CD4-positive, alpha-beta T cell (primary cell): ENCODE measurements around the gene FRMPD3. TPM values are rescaled to one million over a fixed set of nuclear protein-coding genes. Genes with fewer than 3 reads are reported as not detected.

ENCODE experiments used
- ATAC-seq: fragments of 200-7000 bp; cut with Tn5 transposase; one replicate; pipeline ENCODE4 v1.10.0; 2022; ENCODE audit warnings: mild to moderate bottlenecking; ENCODE audit not compliant: poor library complexity
- CTCF ChIA-PET: fragments of 350-600 bp; sonication (Branson Sonifier 250); formaldehyde crosslinking; loops from one replicate; lab custom pipeline; 2021; ENCODE audit warnings: antibody characterized with exemption, inconsistent platforms; lab: Charles Lee
- POLR2A ChIA-PET: fragments of 350-600 bp; sonication (Branson Sonifier 250); formaldehyde crosslinking; loops from one replicate; lab custom pipeline; 2021; ENCODE audit warnings: antibody characterized with exemption, inconsistent platforms; lab: Charles Lee
- DNase-seq, 14 experiments: peaks; one replicate each; pipeline ENCODE4 v3.0.0-alpha.2; 2013 to 2020; ENCODE audit warnings: mixed read lengths in 2 of 14
- H3K27ac ChIP-seq, 2 donors: one replicate each; pipeline versions ENCODE4 v1.5.1 to v1.7.0; 2013; ENCODE audit warnings: low read length in 2 of 2, low read depth in 1 of 2, mild to moderate bottlenecking in 1 of 2
- H3K27me3 ChIP-seq, 2 experiments: 1 replicate in 1 of 2; 2 replicates in 1 of 2; pipeline versions ENCODE4 v1.6.1 to v1.7.0; 2013; ENCODE audit warnings: low read length in 2 of 2, control low read depth in 1 of 2, mild to moderate bottlenecking in 1 of 2, moderate library complexity in 1 of 2; ENCODE audit not compliant: insufficient read depth in 2 of 2, control insufficient read depth in 1 of 2
- H3K36me3 ChIP-seq: one replicate; pipeline ENCODE4 v1.6.1; 2013; ENCODE audit warnings: low read length, control low read depth; ENCODE audit not compliant: insufficient read depth
- H3K4me1 ChIP-seq: one replicate; pipeline ENCODE4 v1.6.1; 2013; ENCODE audit warnings: low read length, control low read depth; ENCODE audit not compliant: insufficient read depth
- H3K4me3 ChIP-seq: one replicate; pipeline ENCODE4 v1.5.1; 2013; ENCODE audit warnings: mild to moderate bottlenecking, low read length, moderate library complexity
- H3K9me3 ChIP-seq, 2 experiments: 1 replicate in 1 of 2; 2 replicates in 1 of 2; pipeline versions ENCODE4 v1.6.1 to v1.7.0; 2013; ENCODE audit warnings: low read length in 2 of 2, mild to moderate bottlenecking in 2 of 2, control low read depth in 1 of 2, moderate library complexity in 1 of 2; ENCODE audit not compliant: control insufficient read depth in 1 of 2, insufficient read depth in 1 of 2
- H3K27ac Mint-ChIP-seq: one replicate; pipeline ENCODE4 v1.8.0; 2020; ENCODE audit warnings: mixed read lengths
- H3K27me3 Mint-ChIP-seq: one replicate; pipeline ENCODE4 v1.8.0; 2021; ENCODE audit warnings: mixed read lengths
- H3K36me3 Mint-ChIP-seq: one replicate; pipeline ENCODE4 v1.8.0; 2021; ENCODE audit warnings: low read depth, mixed read lengths
- H3K4me1 Mint-ChIP-seq: one replicate; pipeline ENCODE4 v1.8.0; 2021; ENCODE audit warnings: low read depth, mixed read lengths
- H3K4me3 Mint-ChIP-seq: one replicate; pipeline ENCODE4 v1.8.0; 2020; ENCODE audit warnings: mild to moderate bottlenecking, mixed read lengths
- H3K9me3 Mint-ChIP-seq: one replicate; pipeline ENCODE4 v1.8.0; 2020; ENCODE audit warnings: mixed read lengths
- CTCF ChIP-seq: fragments of 200-600 bp; IDR thresholded peaks from one replicate; pipeline ENCODE4 v1.8.0; 2022; ENCODE audit warnings: antibody characterized with exemption, mild to moderate bottlenecking
- intact Hi-C, 2 experiments: fragments of 100-400 bp; cut with DNase I in 1 of 2; cut with micrococcal nuclease in 1 of 2; formaldehyde crosslinking; loops; one replicate each; pipeline versions ENCODE4 v1.15.1 to v1.9.0; 2023 to 2025; cut with DNase I, micrococcal nuclease
- polyA plus RNA-seq, 2 donors: library from polyadenylated mRNA; unstranded; fragments of 120-200 nt; gene quantifications; one replicate each; pipeline ENCODE4 v1.2.1, GENCODE V29; 2013
- total RNA-seq, 174 experiments: library from RNA in 2 of 174; stranded (reverse) in 2 of 174; gene quantifications; one replicate each; pipeline ENCODE4 v1.2.3 and lab custom pipeline; 2021 to 2026

FRMPD3 gene
- under 1 TPM in 1 of 2 experiments, not detected in 1; 0.06 TPM for total RNA-seq
- polyA plus RNA-seq (2013, experiment 1 of 2) = 0.37 TPM
- 0.23 TPM for polyA plus RNA-seq (2013, experiment 2 of 2)
- total RNA-seq (lab: John Stamatoyannopoulos, UW) = 0 to 2.3 (median 0.13) reads per million in 172 experiments

DNA sequence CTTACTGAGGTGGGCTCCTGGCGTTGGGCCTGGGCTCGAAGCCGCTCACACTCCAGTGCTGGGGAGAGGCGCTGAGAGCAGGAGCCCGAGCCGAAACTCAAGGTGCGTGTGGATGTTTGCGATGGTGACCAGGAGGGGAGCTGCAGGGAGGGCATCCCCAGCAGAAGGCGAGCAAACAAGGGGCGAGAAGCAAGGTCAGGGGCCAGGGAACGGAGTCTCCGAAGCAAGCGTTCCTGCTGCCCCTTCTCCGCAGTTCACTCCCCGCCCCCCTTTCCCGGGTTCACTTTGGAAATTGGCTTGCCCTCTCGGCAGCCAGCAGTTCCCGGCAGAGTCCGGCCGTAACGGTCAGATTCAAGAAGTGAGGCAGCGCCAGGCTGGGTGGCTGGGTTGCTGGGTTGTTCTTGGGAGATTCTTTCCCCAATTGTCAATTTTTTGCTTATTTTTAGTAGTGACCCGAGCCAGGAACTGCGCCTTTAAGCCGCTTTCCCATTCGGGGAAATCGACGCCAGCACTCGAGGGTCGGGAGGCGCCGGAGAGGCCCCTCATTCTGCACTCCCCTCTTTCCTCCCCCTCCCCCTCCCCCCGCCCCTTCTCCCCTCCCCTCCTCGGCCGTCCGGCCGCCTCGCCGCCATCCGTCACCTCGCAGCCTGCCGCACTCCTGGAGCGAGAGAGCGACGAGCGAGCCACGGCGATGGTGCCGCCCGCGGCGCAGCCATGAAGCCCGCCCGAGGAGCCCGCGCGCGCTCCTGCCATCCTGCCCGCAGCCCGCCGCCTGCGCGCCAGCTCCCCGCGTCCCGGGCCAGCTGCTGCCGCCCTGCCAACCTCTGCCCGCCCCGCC, at the start of gene FRMPD3:
FRMPD3 (plus strand) TSS at position 655 of the 838 bp plus-strand sequence. CDS start 76,937 bp downstream, outside the sequence.
- Mint-ChIP-seq H3K36me3 (no peaks in the 10 kb centered on the region), H3K9me3 (no peaks in the 10 kb centered on the region), H3K27ac (no peak within 1 kb of the TSS), H3K27me3 (peaks cover 65% of the 10 kb centered on the region), H3K4me1 (peaks cover 11% of the 10 kb centered on the region), H3K4me3 (peak within 1 kb of the TSS; percentile 70)
- H3K4me3 ChIP-seq = peak within 1 kb of the TSS; percentile 30
- no peak for TF ChIP-seq CTCF
- ChIA-PET CTCF (no interaction called here), POLR2A (no interaction called here)
- H3K27ac ChIP-seq = no peak within 1 kb of the TSS
- intact Hi-C loops = no loop called here
- peak in 2 of 14 experiments; percentile 13 to 17 for DNase-seq
- H3K9me3 ChIP-seq = no peaks in the 10 kb centered on the region
- peaks cover 10 to 27% of the 10 kb centered on the region in 2 experiments for H3K27me3 ChIP-seq
- H3K36me3 ChIP-seq = no peaks in the 10 kb centered on the region
- no peak for ATAC-seq
- peaks cover 17% of the 10 kb centered on the region for H3K4me1 ChIP-seq

DNA sequence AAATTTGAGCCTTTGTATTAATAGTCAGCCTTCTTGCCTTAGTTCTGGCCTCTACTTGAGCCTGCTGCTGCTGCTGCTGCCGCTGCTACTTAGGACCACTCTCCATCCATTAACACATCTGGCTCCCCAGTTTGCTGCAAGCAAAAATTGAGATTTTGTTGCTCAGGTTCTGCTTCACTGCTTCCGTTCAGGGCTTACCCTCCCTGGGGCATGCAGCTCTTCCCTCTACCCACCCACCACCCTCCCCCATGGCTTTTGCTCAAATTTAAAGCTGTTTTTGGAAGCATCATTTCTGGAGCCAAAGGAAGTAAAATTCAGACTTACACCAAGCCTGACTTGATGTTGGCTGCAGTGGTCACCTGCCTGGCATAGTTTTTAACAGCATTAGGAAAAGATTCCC, 28.9 kb upstream of the FRMPD3 start:
- intact Hi-C loops = no loop called here
- H3K36me3 ChIP-seq = no peaks in the 10 kb centered on the region
- Mint-ChIP-seq H3K36me3 (no peaks in the 10 kb centered on the region), H3K27ac (no peak overlapping the region), H3K4me3 (no peak overlapping the region), H3K9me3 (no peaks in the 10 kb centered on the region), H3K27me3 (peaks cover 23% of the 10 kb centered on the region), H3K4me1 (no peaks in the 10 kb centered on the region)
- ChIA-PET POLR2A (no interaction called here), CTCF (no interaction called here)
- no peaks in the 10 kb centered on the region for H3K4me1 ChIP-seq
- TF ChIP-seq CTCF = no peak
- DNase-seq = no peak
- H3K9me3 ChIP-seq = no peaks in the 10 kb centered on the region
- H3K4me3 ChIP-seq = no peak overlapping the region
- H3K27me3 ChIP-seq = peaks cover 0 to 6% of the 10 kb centered on the region in 2 experiments
- no peak overlapping the region for H3K27ac ChIP-seq
- ATAC-seq = no peak

- no peak for DNase-seq
- no peaks in the 10 kb centered on the region for H3K4me1 Mint-ChIP-seq
- no peaks in the 10 kb centered on the region for H3K36me3 Mint-ChIP-seq
- Histone ChIP-seq H3K36me3 (no peaks in the 10 kb centered on the region), H3K4me3 (no peak overlapping the region), H3K9me3 (no peaks in the 10 kb centered on the region), H3K27ac (no peak overlapping the region), H3K4me1 (no peaks in the 10 kb centered on the region), H3K27me3 (peaks cover 0 to 6% of the 10 kb centered on the region in 2 experiments)
- no peak overlapping the region for H3K27ac Mint-ChIP-seq
- ChIA-PET CTCF (no interaction called here), POLR2A (no interaction called here)
- intact Hi-C loops = no loop called here
- H3K27me3 Mint-ChIP-seq = peaks cover 23% of the 10 kb centered on the region
- H3K4me3 Mint-ChIP-seq = no peak overlapping the region
- no peak for ATAC-seq
- no peak for TF ChIP-seq CTCF
- H3K9me3 Mint-ChIP-seq = no peaks in the 10 kb centered on the region
These were observed 28.1 kb upstream of the FRMPD3 start for GRCh38 chrX:107421337-107421861.
